Measurements from ENCODE around the gene SLC25A17. TPM values are rescaled to one million over a fixed set of nuclear protein-coding genes. Genes with fewer than 3 reads are reported as not detected.
"Not testable (repeated sequence)": the region's sequence is repeated elsewhere in the genome, so short reads cannot be mapped to it uniquely, and the experiment has no call there.

SLC25A17 gene
- total and polyA plus RNA-seq, 10 donors: 11.4 to 16.1 (median 13.8) TPM

DNA sequence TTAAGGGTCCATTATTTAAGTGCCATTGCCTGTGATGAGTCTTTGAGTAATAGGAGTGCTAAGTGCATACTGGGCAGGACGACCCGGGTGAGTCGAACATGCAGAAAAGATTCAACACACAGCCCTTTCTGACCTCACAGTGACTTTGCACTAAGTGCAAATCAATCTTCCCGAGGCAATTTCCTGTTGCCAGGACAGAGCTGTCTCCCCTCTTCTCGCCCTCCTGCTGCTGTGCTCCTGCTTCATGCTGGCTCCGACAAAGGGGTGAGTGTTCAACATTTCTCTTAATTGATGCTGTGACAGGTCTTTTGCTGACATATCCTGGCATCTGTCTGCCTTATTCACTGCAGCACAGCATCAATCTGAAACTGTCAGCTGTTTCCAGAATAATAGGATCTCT lies 97.9 kb downstream of the SLC25A17 start:
- WGBS, 5 donors: 6 to 11% (median 7%) methylated on average over 6 of the region's 6 CpGs
- Histone ChIP-seq H3K4me1 (peaks cover 0 to 12% (median 5%) of the 10 kb centered on the region in 6 donors), H3K27ac (peak overlapping the region in 1 of 8 donors; percentile 32), H3K9me3 (no peaks in the 10 kb centered on the region), H3K36me3 (no peaks in the 10 kb centered on the region), H3K4me3 (no peak overlapping the region), H3K27me3 (replicated peaks in 1 of 7) (peaks cover 0 to 9% (median 0%) of the 10 kb centered on the region in 7 donors)
- intact Hi-C loops (cut with DNase I; ENCODE audit: low total_unique reads): no loop called here
- DNase-seq: no peak
- TF ChIP-seq POLR2AphosphoS5 (IDR thresholded peaks at IDR 0.05) (no peak), POLR2A (IDR thresholded peaks at IDR 0.05) (no peak)
- TF ChIP-seq, protein P1, sequence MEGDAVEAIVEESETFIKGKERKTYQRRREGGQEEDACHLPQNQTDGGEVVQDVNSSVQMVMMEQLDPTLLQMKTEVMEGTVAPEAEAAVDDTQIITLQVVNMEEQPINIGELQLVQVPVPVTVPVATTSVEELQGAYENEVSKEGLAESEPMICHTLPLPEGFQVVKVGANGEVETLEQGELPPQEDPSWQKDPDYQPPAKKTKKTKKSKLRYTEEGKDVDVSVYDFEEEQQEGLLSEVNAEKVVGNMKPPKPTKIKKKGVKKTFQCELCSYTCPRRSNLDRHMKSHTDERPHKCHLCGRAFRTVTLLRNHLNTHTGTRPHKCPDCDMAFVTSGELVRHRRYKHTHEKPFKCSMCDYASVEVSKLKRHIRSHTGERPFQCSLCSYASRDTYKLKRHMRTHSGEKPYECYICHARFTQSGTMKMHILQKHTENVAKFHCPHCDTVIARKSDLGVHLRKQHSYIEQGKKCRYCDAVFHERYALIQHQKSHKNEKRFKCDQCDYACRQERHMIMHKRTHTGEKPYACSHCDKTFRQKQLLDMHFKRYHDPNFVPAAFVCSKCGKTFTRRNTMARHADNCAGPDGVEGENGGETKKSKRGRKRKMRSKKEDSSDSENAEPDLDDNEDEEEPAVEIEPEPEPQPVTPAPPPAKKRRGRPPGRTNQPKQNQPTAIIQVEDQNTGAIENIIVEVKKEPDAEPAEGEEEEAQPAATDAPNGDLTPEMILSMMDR (IDR thresholded peaks at IDR 0.05 in 8 of 11, conservative IDR thresholded peaks at IDR 0.05 in 3 of 11): no peak

DNA sequence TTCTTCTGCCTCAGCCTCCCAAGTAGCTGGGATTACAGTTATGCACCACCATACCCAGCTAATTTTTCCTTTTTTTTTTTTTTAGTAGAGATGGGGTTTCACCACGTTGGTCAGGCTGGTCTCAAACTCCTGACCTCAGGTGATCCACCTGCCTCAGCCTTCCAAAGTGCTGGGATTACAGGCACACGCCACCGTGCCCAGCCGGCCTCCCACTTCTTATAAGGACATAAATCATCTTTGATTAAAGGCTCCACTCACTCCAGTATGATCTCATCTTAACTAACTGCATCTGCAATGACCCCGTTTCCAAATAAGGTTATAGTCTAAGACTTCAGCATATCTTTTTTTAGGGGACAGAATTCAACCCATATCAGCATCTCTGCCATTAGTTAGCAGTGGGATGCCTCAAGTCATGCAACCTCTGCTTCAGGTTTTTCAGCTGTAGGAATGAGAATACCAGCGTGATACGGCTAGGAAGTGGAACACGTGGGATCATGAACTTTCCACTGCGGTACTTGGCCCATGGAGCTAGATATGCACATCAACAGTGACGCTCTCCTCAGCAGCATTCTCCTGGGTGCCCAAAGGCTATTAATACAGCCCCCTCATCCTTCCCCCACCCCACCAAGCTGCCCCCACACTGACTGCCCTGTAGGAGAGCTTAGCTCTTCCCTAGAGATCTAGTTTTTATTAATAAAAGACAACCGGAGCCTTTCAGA lies 98.4 kb downstream of the SLC25A17 start:
- Histone ChIP-seq H3K4me3 (no peak overlapping the region), H3K4me1 (peaks cover 0 to 12% (median 5%) of the 10 kb centered on the region in 6 donors), H3K27ac (peak overlapping the region in 1 of 8 donors; percentile 30), H3K36me3 (no peaks in the 10 kb centered on the region), H3K9me3 (no peaks in the 10 kb centered on the region), H3K27me3 (replicated peaks in 1 of 7) (peaks cover 0 to 11% (median 0%) of the 10 kb centered on the region in 7 donors)
- WGBS, 5 donors: 55 to 76% (median 67%) methylated on average over 11 of the region's 11 CpGs
- intact Hi-C loops (cut with DNase I; ENCODE audit: low total_unique reads): no loop called here
- TF ChIP-seq POLR2AphosphoS5 (IDR thresholded peaks at IDR 0.05) (no peak), POLR2A (IDR thresholded peaks at IDR 0.05) (no peak)
- TF ChIP-seq, protein P1 (IDR thresholded peaks at IDR 0.05 in 8 of 11, conservative IDR thresholded peaks at IDR 0.05 in 3 of 11): no peak
- DNase-seq: no peak

DNA sequence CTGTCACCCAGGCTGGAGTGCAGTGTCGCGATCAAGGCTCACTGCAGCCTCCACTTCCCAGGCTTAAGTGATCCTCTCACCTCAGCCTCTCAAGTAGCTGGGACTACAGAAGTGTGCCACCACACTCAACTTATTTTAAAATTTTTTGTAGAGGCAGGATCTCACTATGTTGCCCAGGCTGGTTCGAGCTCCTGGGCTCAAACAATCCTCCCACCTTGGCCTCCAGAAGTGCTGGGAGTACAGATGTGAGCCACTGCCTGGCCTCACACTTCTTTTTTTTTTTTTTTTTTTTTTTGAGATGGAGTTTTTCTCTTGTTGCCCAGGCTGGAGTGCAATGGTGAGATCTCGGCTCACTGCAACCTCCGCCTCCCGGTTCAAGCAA lies 99.0 kb downstream of the SLC25A17 start:
- intact Hi-C loops (cut with DNase I; ENCODE audit: low total_unique reads); DNase-seq; H3K9me3 ChIP-seq; H3K4me3 ChIP-seq; H3K27ac ChIP-seq; H3K36me3 ChIP-seq: not testable (repeated sequence)
- 92 to 98% (median 93%) methylated on average over 6 of the region's 6 CpGs for WGBS, 5 donors
- H3K4me1 ChIP-seq: peaks cover 0 to 12% (median 5%) of the 10 kb centered on the region in 6 donors
- H3K27me3 ChIP-seq (replicated peaks in 1 of 7): peaks cover 0 to 11% (median 0%) of the 10 kb centered on the region in 7 donors

Small RNA genes within 50 kb of the gene (microRNA-seq; reads per million reads assigned to microRNA genes)
- 0.70 to 1.1 (median 0.85) reads per million in 3 donors for gene MIR4766

Small RNA genes within 50 kb of the gene (small RNA-seq; reads per million reads assigned to genes)
- gene JTBP1 (0 reads per million in 4 donors), gene MIR4766 (0 reads per million in 4 donors)

Other genes with a start within 250 kb of the SLC25A17 start
- 100 to 1,000 TPM in 3 of 7 donors, 10 to 100 TPM in 4; 76.2 to 138 (median 97.3) TPM for gene MRTFA, start 182.6 kb downstream of the SLC25A17 start, total RNA-seq
- gene MRTFA, start 182.6 kb downstream of the SLC25A17 start, polyA plus RNA-seq: 10 to 100 TPM; 17.6 to 35.0 (median 24.6) TPM
- gene MCHR1, start 139.9 kb downstream of the SLC25A17 start, total RNA-seq: under 1 TPM in 2 of 7 donors, not detected in 5; 0.36 to 0.70 TPM
- under 1 TPM; 0.10 to 0.23 (median 0.17) TPM for gene MCHR1, start 139.9 kb downstream of the SLC25A17 start, polyA plus RNA-seq
- gene ST13, start 37.3 kb upstream of the SLC25A17 start, total RNA-seq: 100 to 1,000 TPM in 6 of 7 donors, 10 to 100 TPM in 1; 98.3 to 162 (median 122) TPM
- gene ST13, start 37.3 kb upstream of the SLC25A17 start, polyA plus RNA-seq: 10 to 100 TPM; 56.2 to 86.9 (median 77.1) TPM
- 10 to 100 TPM; 12.2 to 22.7 (median 14.6) TPM for gene XPNPEP3, start 37.8 kb upstream of the SLC25A17 start, total RNA-seq
- 1 to 10 TPM; 3.2 to 4.1 (median 3.6) TPM for gene XPNPEP3, start 37.8 kb upstream of the SLC25A17 start, polyA plus RNA-seq
- not detected for gene DNAJB7, start 42.8 kb upstream of the SLC25A17 start, total RNA-seq
- gene DNAJB7, start 42.8 kb upstream of the SLC25A17 start, polyA plus RNA-seq: not detected
- gene RBX1, start 132.0 kb upstream of the SLC25A17 start, total RNA-seq: 10 to 100 TPM; 28.0 to 45.6 (median 40.7) TPM
- gene RBX1, start 132.0 kb upstream of the SLC25A17 start, polyA plus RNA-seq: 10 to 100 TPM; 73.2 to 86.8 (median 83.9) TPM